ACC112 (cell line): ENCODE measurements around the gene DHRS7B.

ENCODE experiments used
- H2AFZ ChIP-seq: fragments of 200-600 bp; sonication (generic); one replicate; pipeline ENCODE4 v1.6.0; 2017; ENCODE audit warnings: antibody characterized with exemption, low read length; ENCODE audit not compliant: unreplicated experiment
- H3K27ac ChIP-seq: fragments of 200-600 bp; sonication (generic); 2 replicates; pipeline ENCODE4 v1.5.1; 2014; ENCODE audit warnings: low read depth, mild to moderate bottlenecking, antibody characterized with exemption, low read length, moderate library complexity
- H3K27me3 ChIP-seq: fragments of 200-600 bp; sonication (generic); 2 replicates; pipeline ENCODE4 v1.6.1; 2014; ENCODE audit warnings: mild to moderate bottlenecking, antibody characterized with exemption, low read length, moderate library complexity, mixed read lengths; ENCODE audit not compliant: insufficient read depth
- H3K36me3 ChIP-seq: fragments of 200-600 bp; sonication (generic); 2 replicates; pipeline ENCODE4 v1.6.1; 2016; ENCODE audit warnings: mild to moderate bottlenecking, antibody characterized with exemption, low read length, moderate library complexity, mixed read lengths; ENCODE audit not compliant: insufficient read depth
- H3K4me1 ChIP-seq: fragments of 200-600 bp; sonication (generic); one replicate; pipeline ENCODE4 v1.6.1; 2016; ENCODE audit warnings: low read length, mixed read lengths; ENCODE audit not compliant: insufficient read depth, unreplicated experiment, control insufficient read depth
- H3K4me3 ChIP-seq: fragments of 200-600 bp; sonication (generic); 2 replicates; pipeline ENCODE4 v1.5.1; 2014; ENCODE audit warnings: mild to moderate bottlenecking, low read depth, low read length
- H3K79me2 ChIP-seq: fragments of 200-600 bp; sonication (generic); one replicate; pipeline ENCODE4 v1.6.0; 2016; ENCODE audit warnings: low read length; ENCODE audit not compliant: control insufficient read depth, unreplicated experiment, insufficient read depth

Gene DHRS7B

GRCh38 chr17:21204935-21205334 lies 78.2 kb downstream of the DHRS7B start:
- no peaks in the 10 kb centered on the region for H3K36me3 ChIP-seq
- no peak overlapping the region for H3K27ac ChIP-seq
- peaks cover 85% of the 10 kb centered on the region for H3K79me2 ChIP-seq
- no peak overlapping the region for H2AFZ ChIP-seq
- no peaks in the 10 kb centered on the region for H3K4me1 ChIP-seq
- no peak overlapping the region for H3K4me3 ChIP-seq
- no peaks in the 10 kb centered on the region for H3K27me3 ChIP-seq

- Histone ChIP-seq H3K27ac (no peak overlapping the region), H3K79me2 (peaks cover 87% of the 10 kb centered on the region), H3K4me1 (peaks cover 13% of the 10 kb centered on the region), H3K27me3 (no peaks in the 10 kb centered on the region), H3K4me3 (no peak overlapping the region), H2AFZ (no peak overlapping the region), H3K36me3 (no peaks in the 10 kb centered on the region)
Measured at GRCh38 chr17:21208352-21208751, 81.6 kb downstream of the DHRS7B start.

- Histone ChIP-seq H3K27me3 (no peaks in the 10 kb centered on the region), H3K27ac (no peak overlapping the region), H3K4me3 (no peak overlapping the region), H3K79me2 (peaks cover 85% of the 10 kb centered on the region), H3K36me3 (no peaks in the 10 kb centered on the region), H3K4me1 (peaks cover 13% of the 10 kb centered on the region), H2AFZ (no peak overlapping the region)
Measured at GRCh38 chr17:21209511-21210175, 82.9 kb downstream of the DHRS7B start.

GRCh38 chr17:21210411-21211076 lies 83.8 kb downstream of the DHRS7B start:
- no peaks in the 10 kb centered on the region for H3K36me3 ChIP-seq
- no peak overlapping the region for H3K27ac ChIP-seq
- no peaks in the 10 kb centered on the region for H3K27me3 ChIP-seq
- no peak overlapping the region for H2AFZ ChIP-seq
- H3K4me1 ChIP-seq = peaks cover 17% of the 10 kb centered on the region
- H3K79me2 ChIP-seq = peaks cover 85% of the 10 kb centered on the region
- no peak overlapping the region for H3K4me3 ChIP-seq

GRCh38 chr17:21211825-21212479 lies 85.2 kb downstream of the DHRS7B start:
- peak overlapping the region; percentile 99 for H3K4me3 ChIP-seq
- no peak overlapping the region for H2AFZ ChIP-seq
- no peaks in the 10 kb centered on the region for H3K36me3 ChIP-seq
- H3K27me3 ChIP-seq = no peaks in the 10 kb centered on the region
- peaks cover 82% of the 10 kb centered on the region for H3K79me2 ChIP-seq
- peaks cover 24% of the 10 kb centered on the region for H3K4me1 ChIP-seq
- H3K27ac ChIP-seq = no peak overlapping the region

GRCh38 chr17:21212826-21213637 lies 86.3 kb downstream of the DHRS7B start:
- Histone ChIP-seq H3K4me3 (peak overlapping the region; percentile 99), H3K36me3 (no peaks in the 10 kb centered on the region), H3K27me3 (no peaks in the 10 kb centered on the region), H3K27ac (peak overlapping the region; percentile 84; the same call in 1 of the 2 replicates), H3K4me1 (peaks cover 24% of the 10 kb centered on the region), H3K79me2 (peaks cover 83% of the 10 kb centered on the region), H2AFZ (no peak overlapping the region)

- no peaks in the 10 kb centered on the region for H3K27me3 ChIP-seq
- H2AFZ ChIP-seq = peak overlapping the region; percentile 90
- H3K27ac ChIP-seq = peak overlapping the region; percentile 84
- no peaks in the 10 kb centered on the region for H3K36me3 ChIP-seq
- peak overlapping the region; percentile 99 for H3K4me3 ChIP-seq
- peaks cover 24% of the 10 kb centered on the region for H3K4me1 ChIP-seq
- peaks cover 78% of the 10 kb centered on the region for H3K79me2 ChIP-seq
Measured at GRCh38 chr17:21213638-21214014, 86.9 kb downstream of the DHRS7B start.

- Histone ChIP-seq H3K27me3 (no peaks in the 10 kb centered on the region), H3K4me3 (peak within 1 kb of the TSS; percentile 99), H3K4me1 (peaks cover 24% of the 10 kb centered on the region), H3K36me3 (no peaks in the 10 kb centered on the region), H3K79me2 (peaks cover 77% of the 10 kb centered on the region), H3K27ac (peak within 1 kb of the TSS; percentile 84), H2AFZ (peak within 1 kb of the TSS; percentile 90)
Measured at GRCh38 chr17:21214015-21214776, 87.4 kb downstream of the DHRS7B start, which contains the start of gene TMEM11. Gene TMEM11, minus strand, starts transcription at chr17:21214161. Its CDS starts 9 bp downstream, at chr17:21214152.

- no peaks in the 10 kb centered on the region for H3K27me3 ChIP-seq
- peaks cover 24% of the 10 kb centered on the region for H3K4me1 ChIP-seq
- H3K36me3 ChIP-seq = no peaks in the 10 kb centered on the region
- peak overlapping the region; percentile 84 for H3K27ac ChIP-seq
- peak overlapping the region; percentile 61 for H2AFZ ChIP-seq
- H3K79me2 ChIP-seq = peaks cover 69% of the 10 kb centered on the region
- H3K4me3 ChIP-seq = peak overlapping the region; percentile 99
Measured at GRCh38 chr17:21214777-21215541, 88.2 kb downstream of the DHRS7B start.
